ENCODE data around the gene FDX2. TPM values are rescaled to one million over a fixed set of nuclear protein-coding genes. Genes with fewer than 3 reads are reported as not detected.

FDX2 gene
- total and polyA plus RNA-seq, 2 of the 13 experiments (the other 11 are each of a cell fraction or from before 2014, with no cell fraction given) = 21.0 to 24.7 TPM

DNA sequence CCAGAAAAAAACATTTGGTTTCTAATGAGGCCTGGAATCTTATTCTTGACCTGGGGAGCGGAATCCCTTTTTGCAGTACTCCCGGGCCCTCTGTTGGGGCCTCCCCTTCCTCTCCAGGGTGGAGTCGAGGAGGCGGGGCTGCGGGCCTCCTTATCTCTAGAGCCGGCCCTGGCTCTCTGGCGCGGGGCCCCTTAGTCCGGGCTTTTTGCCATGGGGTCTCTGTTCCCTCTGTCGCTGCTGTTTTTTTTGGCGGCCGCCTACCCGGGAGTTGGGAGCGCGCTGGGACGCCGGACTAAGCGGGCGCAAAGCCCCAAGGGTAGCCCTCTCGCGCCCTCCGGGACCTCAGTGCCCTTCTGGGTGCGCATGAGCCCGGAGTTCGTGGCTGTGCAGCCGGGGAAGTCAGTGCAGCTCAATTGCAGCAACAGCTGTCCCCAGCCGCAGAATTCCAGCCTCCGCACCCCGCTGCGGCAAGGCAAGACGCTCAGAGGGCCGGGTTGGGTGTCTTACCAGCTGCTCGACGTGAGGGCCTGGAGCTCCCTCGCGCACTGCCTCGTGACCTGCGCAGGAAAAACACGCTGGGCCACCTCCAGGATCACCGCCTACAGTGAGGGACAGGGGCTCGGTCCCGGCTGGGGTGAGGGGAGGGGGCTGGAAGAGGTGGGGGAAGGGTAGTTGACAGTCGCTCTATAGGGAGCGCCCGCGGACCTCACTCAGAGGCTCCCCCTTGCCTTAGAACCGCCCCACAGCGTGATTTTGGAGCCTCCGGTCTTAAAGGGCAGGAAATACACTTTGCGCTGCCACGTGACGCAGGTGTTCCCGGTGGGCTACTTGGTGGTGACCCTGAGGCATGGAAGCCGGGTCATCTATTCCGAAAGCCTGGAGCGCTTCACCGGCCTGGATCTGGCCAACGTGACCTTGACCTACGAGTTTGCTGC lies 28.7 kb downstream of the FDX2 start, which contains the start of gene ICAM4 (continued):
- TF ChIP-seq, protein P1, sequence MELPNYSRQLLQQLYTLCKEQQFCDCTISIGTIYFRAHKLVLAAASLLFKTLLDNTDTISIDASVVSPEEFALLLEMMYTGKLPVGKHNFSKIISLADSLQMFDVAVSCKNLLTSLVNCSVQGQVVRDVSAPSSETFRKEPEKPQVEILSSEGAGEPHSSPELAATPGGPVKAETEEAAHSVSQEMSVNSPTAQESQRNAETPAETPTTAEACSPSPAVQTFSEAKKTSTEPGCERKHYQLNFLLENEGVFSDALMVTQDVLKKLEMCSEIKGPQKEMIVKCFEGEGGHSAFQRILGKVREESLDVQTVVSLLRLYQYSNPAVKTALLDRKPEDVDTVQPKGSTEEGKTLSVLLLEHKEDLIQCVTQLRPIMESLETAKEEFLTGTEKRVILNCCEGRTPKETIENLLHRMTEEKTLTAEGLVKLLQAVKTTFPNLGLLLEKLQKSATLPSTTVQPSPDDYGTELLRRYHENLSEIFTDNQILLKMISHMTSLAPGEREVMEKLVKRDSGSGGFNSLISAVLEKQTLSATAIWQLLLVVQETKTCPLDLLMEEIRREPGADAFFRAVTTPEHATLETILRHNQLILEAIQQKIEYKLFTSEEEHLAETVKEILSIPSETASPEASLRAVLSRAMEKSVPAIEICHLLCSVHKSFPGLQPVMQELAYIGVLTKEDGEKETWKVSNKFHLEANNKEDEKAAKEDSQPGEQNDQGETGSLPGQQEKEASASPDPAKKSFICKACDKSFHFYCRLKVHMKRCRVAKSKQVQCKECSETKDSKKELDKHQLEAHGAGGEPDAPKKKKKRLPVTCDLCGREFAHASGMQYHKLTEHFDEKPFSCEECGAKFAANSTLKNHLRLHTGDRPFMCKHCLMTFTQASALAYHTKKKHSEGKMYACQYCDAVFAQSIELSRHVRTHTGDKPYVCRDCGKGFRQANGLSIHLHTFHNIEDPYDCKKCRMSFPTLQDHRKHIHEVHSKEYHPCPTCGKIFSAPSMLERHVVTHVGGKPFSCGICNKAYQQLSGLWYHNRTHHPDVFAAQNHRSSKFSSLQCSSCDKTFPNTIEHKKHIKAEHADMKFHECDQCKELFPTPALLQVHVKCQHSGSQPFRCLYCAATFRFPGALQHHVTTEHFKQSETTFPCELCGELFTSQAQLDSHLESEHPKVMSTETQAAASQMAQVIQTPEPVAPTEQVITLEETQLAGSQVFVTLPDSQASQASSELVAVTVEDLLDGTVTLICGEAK (IDR thresholded peaks at IDR 0.05) = no peak
- TF ChIP-seq, protein P1 (CRISPR knock-in tag; IDR thresholded peaks at IDR 0.05) = 0 out of 2 replicates have a peak, but pooled peaks have one; percentile 29
- TF ChIP-seq, protein P2, sequence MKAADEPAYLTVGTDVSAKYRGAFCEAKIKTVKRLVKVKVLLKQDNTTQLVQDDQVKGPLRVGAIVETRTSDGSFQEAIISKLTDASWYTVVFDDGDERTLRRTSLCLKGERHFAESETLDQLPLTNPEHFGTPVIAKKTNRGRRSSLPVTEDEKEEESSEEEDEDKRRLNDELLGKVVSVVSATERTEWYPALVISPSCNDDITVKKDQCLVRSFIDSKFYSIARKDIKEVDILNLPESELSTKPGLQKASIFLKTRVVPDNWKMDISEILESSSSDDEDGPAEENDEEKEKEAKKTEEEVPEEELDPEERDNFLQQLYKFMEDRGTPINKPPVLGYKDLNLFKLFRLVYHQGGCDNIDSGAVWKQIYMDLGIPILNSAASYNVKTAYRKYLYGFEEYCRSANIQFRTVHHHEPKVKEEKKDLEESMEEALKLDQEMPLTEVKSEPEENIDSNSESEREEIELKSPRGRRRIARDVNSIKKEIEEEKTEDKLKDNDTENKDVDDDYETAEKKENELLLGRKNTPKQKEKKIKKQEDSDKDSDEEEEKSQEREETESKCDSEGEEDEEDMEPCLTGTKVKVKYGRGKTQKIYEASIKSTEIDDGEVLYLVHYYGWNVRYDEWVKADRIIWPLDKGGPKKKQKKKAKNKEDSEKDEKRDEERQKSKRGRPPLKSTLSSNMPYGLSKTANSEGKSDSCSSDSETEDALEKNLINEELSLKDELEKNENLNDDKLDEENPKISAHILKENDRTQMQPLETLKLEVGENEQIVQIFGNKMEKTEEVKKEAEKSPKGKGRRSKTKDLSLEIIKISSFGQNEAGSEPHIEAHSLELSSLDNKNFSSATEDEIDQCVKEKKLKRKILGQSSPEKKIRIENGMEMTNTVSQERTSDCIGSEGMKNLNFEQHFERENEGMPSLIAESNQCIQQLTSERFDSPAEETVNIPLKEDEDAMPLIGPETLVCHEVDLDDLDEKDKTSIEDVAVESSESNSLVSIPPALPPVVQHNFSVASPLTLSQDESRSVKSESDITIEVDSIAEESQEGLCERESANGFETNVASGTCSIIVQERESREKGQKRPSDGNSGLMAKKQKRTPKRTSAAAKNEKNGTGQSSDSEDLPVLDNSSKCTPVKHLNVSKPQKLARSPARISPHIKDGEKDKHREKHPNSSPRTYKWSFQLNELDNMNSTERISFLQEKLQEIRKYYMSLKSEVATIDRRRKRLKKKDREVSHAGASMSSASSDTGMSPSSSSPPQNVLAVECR (CRISPR knock-in tag; IDR thresholded peaks at IDR 0.05; ENCODE audit: borderline replicate concordance) = no peak
- TF ChIP-seq NCOA1 (CRISPR knock-in tag; IDR thresholded peaks at IDR 0.05) = no peak
- no peak for TF ChIP-seq CBFB (CRISPR knock-in tag; IDR thresholded peaks at IDR 0.05)
- TF ChIP-seq NFKB2 (CRISPR knock-in tag; IDR thresholded peaks at IDR 0.05; ENCODE audit: borderline replicate concordance) = no peak; the same call in none of the 2 replicates
- no peak for TF ChIP-seq ZNF205 (CRISPR knock-in tag; IDR thresholded peaks at IDR 0.05)
- TF ChIP-seq NR1H2 (CRISPR knock-in tag; IDR thresholded peaks at IDR 0.05; ENCODE audit: borderline replicate concordance, low read depth) = no peak
- no peak for TF ChIP-seq CREB1 (IDR thresholded peaks at IDR 0.05)
- no peak for TF ChIP-seq CREB1 (CRISPR knock-in tag; IDR thresholded peaks at IDR 0.05)
- TF ChIP-seq, protein P3, sequence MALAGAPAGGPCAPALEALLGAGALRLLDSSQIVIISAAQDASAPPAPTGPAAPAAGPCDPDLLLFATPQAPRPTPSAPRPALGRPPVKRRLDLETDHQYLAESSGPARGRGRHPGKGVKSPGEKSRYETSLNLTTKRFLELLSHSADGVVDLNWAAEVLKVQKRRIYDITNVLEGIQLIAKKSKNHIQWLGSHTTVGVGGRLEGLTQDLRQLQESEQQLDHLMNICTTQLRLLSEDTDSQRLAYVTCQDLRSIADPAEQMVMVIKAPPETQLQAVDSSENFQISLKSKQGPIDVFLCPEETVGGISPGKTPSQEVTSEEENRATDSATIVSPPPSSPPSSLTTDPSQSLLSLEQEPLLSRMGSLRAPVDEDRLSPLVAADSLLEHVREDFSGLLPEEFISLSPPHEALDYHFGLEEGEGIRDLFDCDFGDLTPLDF (CRISPR knock-in tag; IDR thresholded peaks at IDR 0.05) = 0 out of 2 replicates have a peak, but pooled peaks have one; percentile 21
- peak; percentile 23; the same call in 1 of the 2 replicates for TF ChIP-seq ZNF776 (CRISPR knock-in tag; IDR thresholded peaks at IDR 0.05)
- TF ChIP-seq PLRG1 (conservative IDR thresholded peaks at IDR 0.05) = no peak
- TF ChIP-seq, protein P4, sequence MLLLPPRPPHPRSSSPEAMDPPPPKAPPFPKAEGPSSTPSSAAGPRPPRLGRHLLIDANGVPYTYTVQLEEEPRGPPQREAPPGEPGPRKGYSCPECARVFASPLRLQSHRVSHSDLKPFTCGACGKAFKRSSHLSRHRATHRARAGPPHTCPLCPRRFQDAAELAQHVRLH (CRISPR knock-in tag; IDR thresholded peaks at IDR 0.05; ENCODE audit: borderline replicate concordance, low read depth) = no peak
- no peak for TF ChIP-seq MED1 (CRISPR knock-in tag; IDR thresholded peaks at IDR 0.05)
